ENCODE measurements around the gene NFIA.

The NFIA gene

GRCh38 chr1:61400131-61400770, 317.9 kb downstream of the NFIA start:
- no peak for DNase-seq (ENCODE audit: extremely low read depth, low read depth)
- H3K4me3 ChIP-seq (replicated peaks; ENCODE audit: low read depth, low read length) = no peak overlapping the region
- TF ChIP-seq CTCF (IDR thresholded peaks at IDR 0.05; ENCODE audit: low read depth, low read length, missing control alignments) = no peak

GRCh38 chr1:61400997-61401396, 318.6 kb downstream of the NFIA start:
- TF ChIP-seq CTCF (IDR thresholded peaks at IDR 0.05; ENCODE audit: low read depth, low read length, missing control alignments) = no peak
- DNase-seq (ENCODE audit: extremely low read depth, low read depth) = no peak
- H3K4me3 ChIP-seq (replicated peaks; ENCODE audit: low read depth, low read length) = no peak overlapping the region

GRCh38 chr1:61403679-61404596, 321.6 kb downstream of the NFIA start:
- no peak overlapping the region for H3K4me3 ChIP-seq (replicated peaks; ENCODE audit: low read depth, low read length)
- TF ChIP-seq CTCF (IDR thresholded peaks at IDR 0.05; ENCODE audit: low read depth, low read length, missing control alignments) = no peak
- DNase-seq (ENCODE audit: extremely low read depth, low read depth) = no peak

GRCh38 chr1:61404597-61405376, 322.4 kb downstream of the NFIA start:
- DNase-seq (ENCODE audit: extremely low read depth, low read depth) = no peak
- no peak overlapping the region for H3K4me3 ChIP-seq (replicated peaks; ENCODE audit: low read depth, low read length)
- no peak for TF ChIP-seq CTCF (IDR thresholded peaks at IDR 0.05; ENCODE audit: low read depth, low read length, missing control alignments)

- no peak overlapping the region for H3K4me3 ChIP-seq (replicated peaks; ENCODE audit: low read depth, low read length)
- no peak for TF ChIP-seq CTCF (IDR thresholded peaks at IDR 0.05; ENCODE audit: low read depth, low read length, missing control alignments)
- DNase-seq (ENCODE audit: extremely low read depth, low read depth) = no peak
Measured at GRCh38 chr1:61406467-61406866, 324.1 kb downstream of the NFIA start.

- no peak overlapping the region for H3K4me3 ChIP-seq (replicated peaks; ENCODE audit: low read depth, low read length)
- no peak for DNase-seq (ENCODE audit: extremely low read depth, low read depth)
- no peak for TF ChIP-seq CTCF (IDR thresholded peaks at IDR 0.05; ENCODE audit: low read depth, low read length, missing control alignments)
Measured at GRCh38 chr1:61412601-61413000, 330.2 kb downstream of the NFIA start.
